ENCODE data around the gene BHLHE40.

DNA sequence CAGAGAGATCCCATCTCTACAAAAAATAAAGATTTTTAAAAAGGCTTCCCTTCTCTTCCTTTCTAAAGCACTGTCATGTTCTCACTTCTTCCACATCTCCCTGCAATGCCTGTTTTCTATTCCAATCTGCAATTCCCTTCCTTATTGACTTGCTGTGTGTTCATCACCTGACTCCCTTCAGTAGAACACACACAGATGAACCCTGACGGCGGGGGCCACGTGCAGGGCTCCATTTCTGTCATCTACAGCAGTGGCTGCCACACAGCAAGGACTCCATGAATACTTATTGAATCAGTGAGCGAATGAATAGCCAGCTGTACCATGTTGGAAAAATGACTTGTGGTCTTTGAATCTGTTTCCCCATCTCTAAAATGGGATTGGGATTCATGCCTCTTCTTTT lies 26.1 kb downstream of the BHLHE40 start:
- no peak for TF ChIP-seq EP300 (IDR thresholded peaks at IDR 0.05)
- TF ChIP-seq, protein P1, sequence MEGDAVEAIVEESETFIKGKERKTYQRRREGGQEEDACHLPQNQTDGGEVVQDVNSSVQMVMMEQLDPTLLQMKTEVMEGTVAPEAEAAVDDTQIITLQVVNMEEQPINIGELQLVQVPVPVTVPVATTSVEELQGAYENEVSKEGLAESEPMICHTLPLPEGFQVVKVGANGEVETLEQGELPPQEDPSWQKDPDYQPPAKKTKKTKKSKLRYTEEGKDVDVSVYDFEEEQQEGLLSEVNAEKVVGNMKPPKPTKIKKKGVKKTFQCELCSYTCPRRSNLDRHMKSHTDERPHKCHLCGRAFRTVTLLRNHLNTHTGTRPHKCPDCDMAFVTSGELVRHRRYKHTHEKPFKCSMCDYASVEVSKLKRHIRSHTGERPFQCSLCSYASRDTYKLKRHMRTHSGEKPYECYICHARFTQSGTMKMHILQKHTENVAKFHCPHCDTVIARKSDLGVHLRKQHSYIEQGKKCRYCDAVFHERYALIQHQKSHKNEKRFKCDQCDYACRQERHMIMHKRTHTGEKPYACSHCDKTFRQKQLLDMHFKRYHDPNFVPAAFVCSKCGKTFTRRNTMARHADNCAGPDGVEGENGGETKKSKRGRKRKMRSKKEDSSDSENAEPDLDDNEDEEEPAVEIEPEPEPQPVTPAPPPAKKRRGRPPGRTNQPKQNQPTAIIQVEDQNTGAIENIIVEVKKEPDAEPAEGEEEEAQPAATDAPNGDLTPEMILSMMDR (IDR thresholded peaks at IDR 0.05) = no peak
